IMR-90 (cell line): Measurements from ENCODE around the gene CD68. TPM values are rescaled to one million over a fixed set of nuclear protein-coding genes. Genes with fewer than 3 reads are reported as not detected.

Experiments
- ATAC-seq: fragments of 200-7000 bp; cut with Tn5 transposase; 2 replicates; pipeline ENCODE4 v1.9.1; 2020; ENCODE audit warnings: low read depth, mild to moderate bottlenecking, moderate library complexity
- BruUV-seq: library from RNA; stranded (reverse); fragments of 400-500 nt; replicated peaks from 2 replicates; lab custom pipeline; 2021; lab: Mats Ljungman, UMichigan
- CTCF ChIA-PET: fragments of 300-600 bp; formaldehyde crosslinking; extraction: SDS; loops from one replicate; lab custom pipeline; 2021; ENCODE audit warnings: antibody characterized with exemption; lab: Yijun Ruan, JAX
- POLR2A ChIA-PET: fragments of 300-600 bp; sonication (Branson Sonifier 250); formaldehyde crosslinking; loops from one replicate; lab custom pipeline; 2022; ENCODE audit warnings: antibody characterized with exemption; ENCODE audit not compliant: unreplicated experiment; lab: Charles Lee
- DNase-seq: peaks from one replicate; pipeline ENCODE4 v3.0.0; 2013
- H2AFZ ChIP-seq: replicated peaks from 2 replicates; pipeline ENCODE3; 2013; ENCODE audit warnings: low read length, mild to moderate bottlenecking; ENCODE audit not compliant: poor library complexity
- H2AK5ac ChIP-seq: 2 replicates; pipeline ENCODE4 v1.6.1; 2013; ENCODE audit warnings: low read depth, low read length, inconsistent platforms
- H2AK9ac ChIP-seq: replicated peaks from 2 replicates; pipeline ENCODE3; 2013; ENCODE audit warnings: mild to moderate bottlenecking, low read depth, low read length, moderate library complexity; ENCODE audit not compliant: poor library complexity
- H2BK120ac ChIP-seq: 2 replicates; pipeline ENCODE4 v1.6.1; 2013; ENCODE audit warnings: low read depth, low read length, inconsistent platforms
- H2BK15ac ChIP-seq: 3 replicates; pipeline ENCODE4 v1.6.1; 2013; ENCODE audit warnings: low read depth, low read length, inconsistent platforms
- H2BK20ac ChIP-seq: 2 replicates; pipeline ENCODE4 v1.6.1; 2013; ENCODE audit warnings: low read depth, mild to moderate bottlenecking, inconsistent platforms, low read length, moderate library complexity
- H2BK5ac ChIP-seq: 2 replicates; pipeline ENCODE4 v1.6.1; 2013; ENCODE audit warnings: mild to moderate bottlenecking, low read depth, low read length, inconsistent platforms; ENCODE audit not compliant: poor library complexity, severe bottlenecking
- H3K14ac ChIP-seq: replicated peaks from 2 replicates; pipeline ENCODE4 v1.6.1; 2013; ENCODE audit warnings: low read depth, low read length, inconsistent platforms
- H3K18ac ChIP-seq: 2 replicates; pipeline ENCODE4 v1.6.1; 2013; ENCODE audit warnings: low read depth, low read length, control low read depth
- H3K23ac ChIP-seq: 2 replicates; pipeline ENCODE4 v1.6.1; 2013; ENCODE audit warnings: low read depth, low read length, inconsistent platforms
- H3K27ac ChIP-seq: 2 replicates; pipeline ENCODE4 v1.5.1; 2013; ENCODE audit warnings: mild to moderate bottlenecking, control low read depth, low read length; ENCODE audit not compliant: insufficient read depth
- H3K27me3 ChIP-seq: 2 replicates; pipeline ENCODE4 v1.6.1; 2013; ENCODE audit warnings: low read length; ENCODE audit not compliant: control insufficient read depth, insufficient read depth
- H3K36me3 ChIP-seq: 2 replicates; pipeline ENCODE4 v1.6.1; 2013; ENCODE audit warnings: low read length, mixed read lengths; ENCODE audit not compliant: control insufficient read depth, insufficient read depth
- H3K4ac ChIP-seq: 2 replicates; pipeline ENCODE4 v1.6.1; 2013; ENCODE audit warnings: low read depth, low read length, inconsistent platforms
- H3K4me1 ChIP-seq: 2 replicates; pipeline ENCODE4 v1.6.1; 2013; ENCODE audit warnings: low read length, mixed read lengths; ENCODE audit not compliant: control insufficient read depth, insufficient read depth
- H3K4me2 ChIP-seq: 2 replicates; pipeline ENCODE4 v1.6.1; 2013; ENCODE audit warnings: low read depth, mild to moderate bottlenecking, control low read depth, low read length, moderate library complexity
- H3K4me3 ChIP-seq: 2 replicates; pipeline ENCODE4 v1.5.1; 2013; ENCODE audit warnings: low read depth, mild to moderate bottlenecking, control low read depth, low read length, moderate library complexity; ENCODE audit not compliant: insufficient read depth
- H3K56ac ChIP-seq: 2 replicates; pipeline ENCODE4 v1.6.1; 2013; ENCODE audit warnings: low read length, inconsistent platforms; ENCODE audit not compliant: insufficient read depth; ENCODE audit errors: extremely low read depth
- H3K79me1 ChIP-seq, 2 experiments: 2 replicates each; pipeline ENCODE4 v1.6.1; 2013; ENCODE audit warnings: low read length in 2 of 2, inconsistent platforms in 1 of 2, low read depth in 1 of 2
- H3K9ac ChIP-seq: 2 replicates; pipeline ENCODE4 v1.6.1; 2013; ENCODE audit warnings: low read depth, low read length, control low read depth
- H3K9me1 ChIP-seq: 2 replicates; pipeline ENCODE4 v1.6.1; 2013; ENCODE audit warnings: low read length, inconsistent platforms; ENCODE audit not compliant: insufficient read depth
- H3K9me3 ChIP-seq: 2 replicates; pipeline ENCODE4 v1.6.1; 2013; ENCODE audit warnings: low read length; ENCODE audit not compliant: control insufficient read depth, insufficient read depth
- H4K20me1 ChIP-seq: 2 replicates; pipeline ENCODE4 v1.6.1; 2013; ENCODE audit warnings: low read length, inconsistent platforms; ENCODE audit not compliant: insufficient read depth
- H4K5ac ChIP-seq: 2 replicates; pipeline ENCODE4 v1.6.1; 2013; ENCODE audit warnings: mild to moderate bottlenecking, low read depth, low read length, control low read depth
- H4K8ac ChIP-seq, 2 experiments: 2 replicates each; pipeline ENCODE4 v1.6.1; 2013; ENCODE audit warnings: low read depth in 2 of 2, low read length in 2 of 2, control low read depth in 1 of 2, inconsistent platforms in 1 of 2
- H4K91ac ChIP-seq: 2 replicates; pipeline ENCODE4 v1.6.1; 2013; ENCODE audit warnings: low read depth, low read length, inconsistent platforms; ENCODE audit not compliant: insufficient read depth
- CEBPB ChIP-seq: IDR thresholded peaks from 2 replicates; pipeline ENCODE4 v1.6.1; 2012; ENCODE audit warnings: low read depth, low read length, improper control_type of control experiment
- CHD1 ChIP-seq: IDR thresholded peaks from 2 replicates; pipeline ENCODE4 v1.6.1; 2012; ENCODE audit warnings: low read depth, low read length, improper control_type of control experiment
- FOS ChIP-seq: fragments of 150-350 bp; IDR thresholded peaks from 2 replicates; pipeline ENCODE4 v1.6.1; 2016; ENCODE audit warnings: low read depth, low read length
- MAFK ChIP-seq: IDR thresholded peaks from 2 replicates; pipeline ENCODE4 v1.6.1; 2012; ENCODE audit warnings: low read depth, low read length, improper control_type of control experiment
- MAZ ChIP-seq: IDR thresholded peaks from 2 replicates; pipeline ENCODE4 v1.6.1; 2012; ENCODE audit warnings: low read depth, mild to moderate bottlenecking, low read length, improper control_type of control experiment, moderate library complexity, borderline replicate concordance
- NFE2L2 ChIP-seq: fragments of 150-350 bp; IDR thresholded peaks from 2 replicates; pipeline ENCODE4 v1.6.1; 2016; ENCODE audit warnings: low read depth, mild to moderate bottlenecking, low read length
- POLR2A ChIP-seq: IDR thresholded peaks from 2 replicates; pipeline ENCODE4 v1.6.1; 2012; ENCODE audit warnings: mild to moderate bottlenecking, low read depth, low read length
- RCOR1 ChIP-seq: IDR thresholded peaks from 2 replicates; pipeline ENCODE4 v1.6.1; 2012; ENCODE audit warnings: mild to moderate bottlenecking, low read length, improper control_type of control experiment; ENCODE audit not compliant: insufficient replicate concordance
- RFX5 ChIP-seq: IDR thresholded peaks from 2 replicates; pipeline ENCODE4 v1.8.0; 2012; ENCODE audit warnings: low read depth, mild to moderate bottlenecking, low read length, moderate library complexity
- SMC3 ChIP-seq: fragments of 150-350 bp; IDR thresholded peaks from 2 replicates; pipeline ENCODE4 v1.6.1; 2016; ENCODE audit warnings: low read depth, mild to moderate bottlenecking, antibody characterized with exemption, low read length, moderate library complexity
- WGBS, 2 experiments: methylation state at CpG; one replicate each; pipeline versions ENCODE4 v1.1.5 to v1.1.7; 2013; ENCODE audit warnings: missing lambda C conversion rate in 2 of 2; ENCODE audit not compliant: insufficient read length in 1 of 2; ENCODE audit errors: extremely low coverage in 2 of 2; 5-methylcytosine and 5-hydroxymethylcytosine counted together
- dilution Hi-C: fragments of 300-500 bp; cut with HindIII; formaldehyde crosslinking; loops from one replicate; pipeline ENCODE4 v1.14.3; 2018; ENCODE audit warnings: low sequenced_read_pairs; ENCODE audit not compliant: unreplicated experiment
- in situ Hi-C: fragments of 300-500 bp; cut with MboI; formaldehyde crosslinking; loops from 3 replicates; pipeline ENCODE4 v1.14.3; 2019; ENCODE audit warnings: low sequenced_read_pairs, inconsistent platforms, mixed read lengths
- intact Hi-C: fragments of 100-400 bp; cut with micrococcal nuclease; formaldehyde crosslinking; loops from 2 replicates; pipeline ENCODE4 v1.10.0; 2022
- polyA plus RNA-seq, 3 experiments: library from polyadenylated mRNA; depleted of rRNA; stranded (reverse); fragments of >200 nt; gene quantifications; 2 replicates each; pipeline ENCODE4 v1.2.3, GENCODE V29; 2012; ENCODE audit warnings: low replicate concordance in 1 of 3
- total RNA-seq: library from RNA; depleted of rRNA; stranded (reverse); fragments of >200 nt; gene quantifications from 2 replicates; pipeline ENCODE4 v1.2.3, GENCODE V29; 2012
- TF ChIP-seq, protein P1 (sequence below): fragments of 150-350 bp; IDR thresholded peaks from 2 replicates; pipeline ENCODE4 v1.6.1; 2017; ENCODE audit warnings: mild to moderate bottlenecking, antibody characterized with exemption, low read length, low read depth

Gene CD68
- total and polyA plus RNA-seq, 2 of the 4 experiments (the other 2 are of a cell fraction): 16.0 to 43.1 TPM

DNA sequence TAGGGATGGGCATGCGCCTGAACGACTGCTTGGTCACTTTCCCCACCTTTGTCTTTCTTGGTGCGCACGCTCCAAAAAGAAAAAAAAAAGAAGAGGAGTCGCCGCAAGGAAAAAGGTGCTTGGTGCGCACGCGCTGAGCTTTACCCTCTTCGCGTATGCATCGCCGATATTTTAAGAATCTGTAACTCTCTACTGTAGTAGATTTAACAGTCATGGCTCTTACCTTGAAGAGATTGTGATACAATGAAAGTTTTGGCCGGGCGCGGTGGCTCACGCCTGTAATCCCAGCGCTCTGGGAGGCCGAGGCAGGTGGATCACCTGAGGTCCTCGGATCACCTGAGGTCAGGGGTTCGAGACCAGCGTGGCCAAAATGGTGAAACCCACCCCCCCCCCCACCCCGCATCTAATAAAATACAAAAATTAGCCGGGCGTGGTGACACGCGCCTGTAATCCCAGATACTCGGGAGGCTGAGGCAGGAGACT is 35.9 kb downstream of the CD68 start:
- intact Hi-C loops: loop anchor here (2.0 kb wide), 1 partner anchor 71 kb away; the partner anchor contains the start of gene TP53

More for the DNA sequence above, 35.9 kb downstream of the CD68 start:
- Histone ChIP-seq H3K9me3 (no peaks in the 10 kb centered on the region), H4K8ac (peak overlapping the region in 1 of 2 experiments; percentile 97), H3K14ac (peak overlapping the region; percentile 73), H3K4me1 (peaks cover 7% of the 10 kb centered on the region), H2BK20ac (no peak overlapping the region), H3K4me2 (peak overlapping the region; percentile 73), H2BK120ac (peak overlapping the region; percentile 30; the same call in 1 of the 2 replicates), H3K27ac (peak overlapping the region; percentile 38), H2AK9ac (peak overlapping the region; percentile 68), H3K27me3 (no peaks in the 10 kb centered on the region; the same call in 1 of the 2 replicates), H2BK5ac (peak overlapping the region; percentile 67), H3K4ac (peak overlapping the region; percentile 71; the same call in 1 of the 2 replicates), H4K5ac (peak overlapping the region; percentile 54), H3K36me3 (peaks cover 4% of the 10 kb centered on the region; the same call in 1 of the 2 replicates), H3K79me1 (peaks cover 25 to 37% of the 10 kb centered on the region in 2 experiments), H3K18ac (0 out of 2 replicates have a peak overlapping the region, but pooled peaks have one; percentile 3), H2AFZ (peak overlapping the region; percentile 96), H2BK15ac (no peak overlapping the region), H3K4me3 (peak overlapping the region; percentile 47), H4K20me1 (peaks cover 35% of the 10 kb centered on the region; the same call in 1 of the 2 replicates), H3K9ac (peak overlapping the region; percentile 60), H2AK5ac (no peak overlapping the region), H3K56ac (0 out of 2 replicates have a peak overlapping the region, but pooled peaks have one; percentile 44), H4K91ac (no peak overlapping the region), H3K9me1 (peaks cover 16% of the 10 kb centered on the region), H3K23ac (no peak overlapping the region)
- CTCF ChIA-PET: interaction anchor here (0.6 to 2.2 kb wide), 8 partner anchors 12 to 499 kb away, joined by 3 to 14 read pairs (median 4); partner anchors contain the start of genes SAT2 and TP53
- 0% methylated on average over 6 of the region's 28 CpGs; no CpG with 5 or more reads in 1 of the 2 experiments for WGBS, 2 experiments
- in situ Hi-C loops: no loop called here
- ATAC-seq (no peak), DNase-seq (no peak)
- TF ChIP-seq FOS (no peak), POLR2A (no peak), RFX5 (no peak), RCOR1 (no peak), CEBPB (no peak), MAZ (no peak), CHD1 (no peak), SMC3 (no peak), MAFK (no peak), NFE2L2 (no peak)
- TF ChIP-seq, protein P1, sequence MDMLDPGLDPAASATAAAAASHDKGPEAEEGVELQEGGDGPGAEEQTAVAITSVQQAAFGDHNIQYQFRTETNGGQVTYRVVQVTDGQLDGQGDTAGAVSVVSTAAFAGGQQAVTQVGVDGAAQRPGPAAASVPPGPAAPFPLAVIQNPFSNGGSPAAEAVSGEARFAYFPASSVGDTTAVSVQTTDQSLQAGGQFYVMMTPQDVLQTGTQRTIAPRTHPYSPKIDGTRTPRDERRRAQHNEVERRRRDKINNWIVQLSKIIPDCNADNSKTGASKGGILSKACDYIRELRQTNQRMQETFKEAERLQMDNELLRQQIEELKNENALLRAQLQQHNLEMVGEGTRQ: no peak
- no TSS peak for BruUV-seq
- POLR2A ChIA-PET: interaction anchor here (0.5 to 1.0 kb wide), 4 partner anchors 11 to 71 kb away, joined by 3 to 8 read pairs (median 5); partner anchors contain the start of gene MPDU1
- dilution Hi-C loops: no loop called here
